Measurements from ENCODE around the gene EHMT1.
A peak's percentile ranks its signal among the peaks of the same experiment; 100 is the strongest.
"Not testable (repeated sequence)": the region's sequence is repeated elsewhere in the genome, so short reads cannot be mapped to it uniquely, and the experiment has no call there.

Gene EHMT1

DNA sequence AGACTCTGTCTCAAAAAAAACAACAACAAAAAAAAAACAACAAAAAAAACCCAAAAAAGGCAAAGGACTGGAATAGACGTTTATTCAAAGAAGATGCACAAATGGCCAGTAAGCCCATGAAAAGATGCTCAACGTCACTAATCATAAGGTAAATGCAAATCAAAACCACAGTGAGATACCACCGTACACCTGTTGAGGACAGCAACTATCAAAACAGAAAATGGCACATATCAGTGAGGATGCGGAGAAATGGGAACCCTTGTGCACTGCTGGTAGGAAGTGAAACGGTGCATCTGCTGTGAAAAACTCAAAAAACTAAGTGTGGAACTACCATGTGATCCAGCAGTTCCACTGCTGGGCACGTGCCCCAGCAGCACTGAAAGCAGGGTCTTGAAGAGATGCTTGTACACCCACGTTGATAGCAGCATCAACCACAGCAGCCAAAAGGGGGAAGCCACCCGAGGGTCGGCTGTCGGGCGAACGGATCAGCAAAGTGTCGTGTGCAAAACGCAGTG is 119.4 kb downstream of the EHMT1 start:
- not testable (repeated sequence) for H3K27me3 Mint-ChIP-seq (ENCODE audit: low read depth); H3K4me3 Mint-ChIP-seq; H3K4me1 Mint-ChIP-seq (ENCODE audit: low read depth); H3K27ac Mint-ChIP-seq
- peaks cover 33% of the 10 kb centered on the region for H3K36me3 Mint-ChIP-seq (ENCODE audit: low read depth)
- peaks cover 24% of the 10 kb centered on the region for H3K9me3 Mint-ChIP-seq

GRCh38 chr9:137738703-137739102 is 119.9 kb downstream of the EHMT1 start:
- H3K36me3 Mint-ChIP-seq (ENCODE audit: low read depth) = peaks cover 29% of the 10 kb centered on the region
- H3K4me3 Mint-ChIP-seq = no peak overlapping the region
- H3K4me1 Mint-ChIP-seq (ENCODE audit: low read depth) = peaks cover 1% of the 10 kb centered on the region
- peaks cover 20% of the 10 kb centered on the region for H3K9me3 Mint-ChIP-seq
- H3K27me3 Mint-ChIP-seq (ENCODE audit: low read depth) = no peaks in the 10 kb centered on the region
- no peak overlapping the region for H3K27ac Mint-ChIP-seq

DNA sequence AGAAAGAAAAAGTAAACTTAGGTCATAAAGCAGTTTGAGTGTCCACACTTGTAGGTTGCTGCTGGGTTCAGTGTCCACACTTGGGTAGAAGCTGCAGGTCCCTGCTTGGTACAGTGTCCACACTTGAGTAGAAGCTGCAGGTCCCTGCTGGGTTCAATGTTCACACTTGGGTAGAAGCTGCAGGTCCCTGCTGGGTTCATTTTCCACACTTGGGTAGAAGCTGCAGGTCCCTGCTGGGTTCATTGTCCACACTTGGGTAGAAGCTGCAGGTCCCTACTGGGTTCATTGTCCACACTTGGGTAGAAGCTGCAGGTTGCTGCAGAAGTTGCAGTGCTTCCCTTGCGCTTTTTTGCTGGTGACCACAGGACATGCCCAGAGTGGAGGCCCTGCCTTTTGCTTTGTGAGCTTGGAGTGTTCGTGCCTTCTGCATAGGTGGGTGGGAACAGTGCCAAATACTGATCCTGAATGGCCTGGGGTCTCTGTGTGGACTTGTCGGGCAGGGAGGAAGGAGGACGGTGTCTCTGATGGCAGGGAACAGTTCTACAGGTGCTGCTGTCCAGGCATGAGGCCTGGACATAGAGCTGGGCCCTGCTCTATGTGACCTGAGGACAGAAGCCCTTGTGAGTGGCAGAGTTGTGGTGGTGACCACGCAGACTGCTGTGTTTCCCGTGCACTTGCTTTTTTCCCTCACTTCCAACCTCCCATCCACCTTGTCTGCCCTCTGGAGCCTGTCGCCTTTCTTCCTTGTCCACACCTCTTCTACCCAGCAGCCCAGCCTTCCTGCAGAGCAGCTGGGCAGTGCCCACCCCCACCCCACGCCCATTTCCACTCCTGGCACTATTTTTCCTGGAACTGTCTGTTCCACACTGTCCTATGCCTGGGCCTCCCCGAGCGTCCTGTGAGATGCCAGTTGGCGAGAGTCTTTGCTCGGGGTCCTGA is 120.8 kb downstream of the EHMT1 start:
- Mint-ChIP-seq H3K27ac (no peak overlapping the region), H3K4me1 (ENCODE audit: low read depth) (peaks cover 4% of the 10 kb centered on the region), H3K36me3 (ENCODE audit: low read depth) (peaks cover 25% of the 10 kb centered on the region), H3K27me3 (ENCODE audit: low read depth) (no peaks in the 10 kb centered on the region), H3K9me3 (peaks cover 10% of the 10 kb centered on the region), H3K4me3 (no peak overlapping the region)

GRCh38 chr9:137740312-137740711 is 121.5 kb downstream of the EHMT1 start:
- Mint-ChIP-seq H3K27ac (no peak overlapping the region), H3K27me3 (ENCODE audit: low read depth) (no peaks in the 10 kb centered on the region), H3K4me3 (no peak overlapping the region), H3K9me3 (peaks cover 4% of the 10 kb centered on the region), H3K36me3 (ENCODE audit: low read depth) (peaks cover 21% of the 10 kb centered on the region), H3K4me1 (ENCODE audit: low read depth) (peaks cover 7% of the 10 kb centered on the region)

DNA sequence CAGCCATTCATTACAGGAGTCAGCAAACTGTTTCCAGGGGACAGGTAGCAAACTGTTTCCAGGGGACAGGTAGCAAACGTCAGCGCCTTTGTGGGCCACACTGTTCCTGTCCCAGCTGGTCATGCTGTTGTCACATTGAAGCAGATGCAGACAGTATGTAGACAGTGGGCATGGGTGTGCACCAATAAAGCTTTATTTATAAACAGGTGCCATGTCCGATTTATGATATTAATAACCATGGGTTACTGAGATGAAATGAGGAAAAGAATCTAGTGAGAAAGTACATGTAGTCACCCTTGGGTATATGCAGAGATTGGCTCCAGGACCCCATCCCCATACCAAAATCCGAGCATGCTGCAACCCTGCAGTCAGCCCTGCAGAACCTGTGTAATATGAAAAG is 122.5 kb downstream of the EHMT1 start:
- no peaks in the 10 kb centered on the region for H3K9me3 Mint-ChIP-seq
- no peak overlapping the region for H3K4me3 Mint-ChIP-seq
- peaks cover 22% of the 10 kb centered on the region for H3K36me3 Mint-ChIP-seq (ENCODE audit: low read depth)
- H3K4me1 Mint-ChIP-seq (ENCODE audit: low read depth) = peaks cover 14% of the 10 kb centered on the region
- H3K27me3 Mint-ChIP-seq (ENCODE audit: low read depth) = no peaks in the 10 kb centered on the region
- H3K27ac Mint-ChIP-seq = no peak overlapping the region

DNA sequence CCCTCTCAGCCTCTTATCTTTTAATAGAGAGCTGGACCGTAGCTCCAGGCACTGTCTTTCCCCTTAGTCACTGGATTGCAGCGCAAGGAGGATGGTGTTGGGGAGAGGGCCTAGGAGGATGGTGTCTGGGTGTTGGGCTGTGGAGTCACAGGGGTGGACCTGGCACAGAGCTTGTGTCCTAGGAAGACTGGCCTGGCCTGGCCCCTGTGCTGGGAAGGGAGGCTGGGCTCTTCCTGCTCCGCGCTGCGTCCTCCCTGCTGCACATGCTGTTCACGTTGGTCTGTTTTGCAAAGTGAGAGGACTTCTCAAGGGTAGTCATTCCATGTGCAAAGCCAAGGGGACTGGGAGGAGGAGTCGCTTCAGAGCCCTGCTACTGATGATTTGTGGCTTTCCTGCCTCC is 123.9 kb downstream of the EHMT1 start:
- peaks cover 16% of the 10 kb centered on the region for H3K4me1 Mint-ChIP-seq (ENCODE audit: low read depth)
- H3K9me3 Mint-ChIP-seq = no peaks in the 10 kb centered on the region
- H3K36me3 Mint-ChIP-seq (ENCODE audit: low read depth) = peaks cover 26% of the 10 kb centered on the region
- H3K27ac Mint-ChIP-seq = no peak overlapping the region
- no peak overlapping the region for H3K4me3 Mint-ChIP-seq
- H3K27me3 Mint-ChIP-seq (ENCODE audit: low read depth) = no peaks in the 10 kb centered on the region

- Mint-ChIP-seq H3K27ac (no peak overlapping the region), H3K4me3 (no peak overlapping the region), H3K4me1 (ENCODE audit: low read depth) (peaks cover 16% of the 10 kb centered on the region), H3K9me3 (no peaks in the 10 kb centered on the region), H3K27me3 (ENCODE audit: low read depth) (no peaks in the 10 kb centered on the region), H3K36me3 (ENCODE audit: low read depth) (peaks cover 24% of the 10 kb centered on the region)
Observed at GRCh38 chr9:137743695-137744094, 124.9 kb downstream of the EHMT1 start.

- H3K27ac Mint-ChIP-seq = peak overlapping the region; percentile 39
- no peaks in the 10 kb centered on the region for H3K9me3 Mint-ChIP-seq
- peaks cover 16% of the 10 kb centered on the region for H3K4me1 Mint-ChIP-seq (ENCODE audit: low read depth)
- H3K36me3 Mint-ChIP-seq (ENCODE audit: low read depth) = peaks cover 24% of the 10 kb centered on the region
- H3K4me3 Mint-ChIP-seq = no peak overlapping the region
- H3K27me3 Mint-ChIP-seq (ENCODE audit: low read depth) = no peaks in the 10 kb centered on the region
Observed at GRCh38 chr9:137744632-137745183, 125.9 kb downstream of the EHMT1 start.

DNA sequence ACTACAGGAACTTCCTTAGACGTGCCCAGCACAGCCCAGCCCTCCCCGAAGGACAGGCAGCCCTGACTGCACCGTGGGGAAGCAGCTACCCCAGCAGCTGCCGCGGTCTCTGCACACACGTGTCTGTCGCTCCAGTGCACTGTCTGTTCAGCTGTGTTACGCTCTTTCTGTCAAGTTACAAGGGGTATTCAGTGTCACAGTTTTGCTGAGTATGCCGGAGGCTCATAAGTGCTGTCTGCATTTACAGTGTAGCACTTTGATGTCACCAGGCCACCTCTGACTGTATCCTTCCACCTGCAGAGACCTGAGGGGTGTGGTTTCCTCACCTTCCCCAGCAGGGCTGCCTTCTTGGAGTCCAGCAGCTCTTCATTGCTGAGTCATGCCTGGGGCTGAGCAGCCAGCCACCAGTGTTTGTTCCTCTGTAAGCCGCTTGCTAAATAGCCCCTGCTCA is 126.8 kb downstream of the EHMT1 start:
- Mint-ChIP-seq H3K36me3 (ENCODE audit: low read depth) (peaks cover 24% of the 10 kb centered on the region), H3K4me1 (ENCODE audit: low read depth) (peaks cover 16% of the 10 kb centered on the region)

DNA sequence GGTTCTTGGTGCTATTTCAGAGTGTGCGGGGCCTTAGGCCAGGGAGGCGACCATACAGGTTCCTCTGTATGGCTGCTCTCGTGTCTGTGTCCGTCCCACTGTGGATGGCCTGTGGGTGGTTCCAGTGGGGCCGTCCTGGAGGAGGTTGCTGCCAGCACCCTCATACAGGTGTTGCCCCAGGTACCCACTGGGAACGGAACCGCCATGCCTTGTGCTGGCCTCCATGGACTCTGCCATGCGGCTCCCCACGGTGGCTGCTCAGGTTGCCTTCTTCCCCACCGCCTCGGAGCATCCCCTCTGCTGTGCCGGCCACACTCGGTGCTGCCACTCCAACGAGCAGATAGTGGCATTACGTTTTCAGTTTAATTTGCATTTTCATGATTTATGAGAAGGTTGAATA is 129.5 kb downstream of the EHMT1 start:
- peaks cover 5% of the 10 kb centered on the region for H3K9me3 Mint-ChIP-seq
- peaks cover 15% of the 10 kb centered on the region for H3K4me1 Mint-ChIP-seq (ENCODE audit: low read depth)
- H3K36me3 Mint-ChIP-seq (ENCODE audit: low read depth) = peaks cover 29% of the 10 kb centered on the region
- H3K27ac Mint-ChIP-seq = no peak overlapping the region
- no peaks in the 10 kb centered on the region for H3K27me3 Mint-ChIP-seq (ENCODE audit: low read depth)
- H3K4me3 Mint-ChIP-seq = no peak overlapping the region

More for the DNA sequence above, 126.8 kb downstream of the EHMT1 start:
- Mint-ChIP-seq H3K4me3 (no peak overlapping the region), H3K27ac (peak overlapping the region; percentile 13), H3K9me3 (no peaks in the 10 kb centered on the region), H3K27me3 (ENCODE audit: low read depth) (no peaks in the 10 kb centered on the region)

- no peak overlapping the region for H3K27ac Mint-ChIP-seq
- H3K27me3 Mint-ChIP-seq (ENCODE audit: low read depth) = no peaks in the 10 kb centered on the region
- H3K4me3 Mint-ChIP-seq = no peak overlapping the region
- peaks cover 31% of the 10 kb centered on the region for H3K36me3 Mint-ChIP-seq (ENCODE audit: low read depth)
- peaks cover 8% of the 10 kb centered on the region for H3K9me3 Mint-ChIP-seq
- H3K4me1 Mint-ChIP-seq (ENCODE audit: low read depth) = peaks cover 15% of the 10 kb centered on the region
Observed at GRCh38 chr9:137748741-137749140, 129.9 kb downstream of the EHMT1 start.

DNA sequence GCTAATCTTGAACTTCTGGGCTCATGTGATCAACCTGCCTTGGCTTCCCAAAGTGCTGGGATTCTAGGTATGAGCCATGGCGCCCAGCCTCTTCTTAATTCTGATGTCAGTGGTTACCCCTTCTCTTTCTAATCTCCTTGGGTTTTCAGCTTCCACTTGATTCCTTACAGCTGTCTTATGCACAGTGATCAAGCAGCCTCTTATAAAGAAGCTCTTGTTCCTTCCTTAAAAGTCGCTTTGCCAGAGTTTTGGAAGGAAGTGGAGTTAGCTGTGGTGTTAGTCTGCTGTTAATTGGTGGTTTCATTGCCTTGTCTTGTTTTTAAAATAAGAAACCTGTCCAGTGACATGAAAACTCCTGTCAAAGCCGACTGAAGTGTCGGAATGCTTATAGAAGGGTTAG is 130.7 kb downstream of the EHMT1 start:
- peaks cover 13% of the 10 kb centered on the region for H3K4me1 Mint-ChIP-seq (ENCODE audit: low read depth)
- H3K9me3 Mint-ChIP-seq = peaks cover 12% of the 10 kb centered on the region
- no peak overlapping the region for H3K27ac Mint-ChIP-seq
- no peak overlapping the region for H3K4me3 Mint-ChIP-seq
- no peaks in the 10 kb centered on the region for H3K27me3 Mint-ChIP-seq (ENCODE audit: low read depth)
- H3K36me3 Mint-ChIP-seq (ENCODE audit: low read depth) = peaks cover 31% of the 10 kb centered on the region

- peaks cover 9% of the 10 kb centered on the region for H3K4me1 Mint-ChIP-seq (ENCODE audit: low read depth)
- H3K27me3 Mint-ChIP-seq (ENCODE audit: low read depth) = no peaks in the 10 kb centered on the region
- peaks cover 12% of the 10 kb centered on the region for H3K9me3 Mint-ChIP-seq
- no peak overlapping the region for H3K4me3 Mint-ChIP-seq
- H3K27ac Mint-ChIP-seq = no peak overlapping the region
- peaks cover 33% of the 10 kb centered on the region for H3K36me3 Mint-ChIP-seq (ENCODE audit: low read depth)
Observed at GRCh38 chr9:137750007-137750406, 131.2 kb downstream of the EHMT1 start.

DNA sequence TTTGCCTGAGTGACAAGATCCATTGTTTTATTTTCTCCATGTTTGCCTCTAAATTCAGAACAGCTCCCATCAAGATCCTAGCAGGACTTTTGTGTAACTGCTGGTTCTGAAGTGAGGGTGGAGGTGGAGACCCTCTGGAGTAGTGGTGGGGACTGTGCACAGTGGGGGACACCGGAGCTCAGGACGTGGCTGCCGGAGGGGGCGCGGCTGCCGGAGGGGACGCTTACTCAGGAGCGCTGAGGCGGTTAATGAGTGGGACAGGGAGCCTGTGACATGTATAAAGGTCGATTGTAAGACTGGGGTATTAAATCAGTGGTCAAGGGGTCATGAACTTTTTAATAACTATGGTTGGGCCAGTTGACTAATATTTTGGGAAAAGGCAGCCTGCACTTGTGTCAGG is 131.8 kb downstream of the EHMT1 start:
- Mint-ChIP-seq H3K27ac (no peak overlapping the region), H3K9me3 (peaks cover 18% of the 10 kb centered on the region), H3K27me3 (ENCODE audit: low read depth) (no peaks in the 10 kb centered on the region), H3K36me3 (ENCODE audit: low read depth) (peaks cover 38% of the 10 kb centered on the region), H3K4me3 (no peak overlapping the region), H3K4me1 (ENCODE audit: low read depth) (peaks cover 7% of the 10 kb centered on the region)

- Mint-ChIP-seq H3K27me3 (ENCODE audit: low read depth) (no peaks in the 10 kb centered on the region), H3K27ac (no peak overlapping the region), H3K4me3 (no peak overlapping the region), H3K36me3 (ENCODE audit: low read depth) (peaks cover 43% of the 10 kb centered on the region), H3K4me1 (ENCODE audit: low read depth) (peaks cover 6% of the 10 kb centered on the region), H3K9me3 (peaks cover 26% of the 10 kb centered on the region)
Observed at GRCh38 chr9:137751616-137752015, 132.8 kb downstream of the EHMT1 start.

Measured in T-helper 1 cell treated with Interleukin-12 subunit alpha and Interleukin-12 subunit beta and Interleukin-4 antibody, amounts not matched to agents 30 μg/mL and 1 μg/mL, for 36 hours (primary cell).